NB4 (cell line): ENCODE results near the gene TRABD2B.

Experiments used
- DNase-seq: peaks from one replicate; pipeline ENCODE4 v3.0.0; 2010; ENCODE audit warnings: low read depth
- H3K4me3 ChIP-seq: one replicate; pipeline ENCODE4 v1.5.1; 2011; ENCODE audit warnings: mild to moderate bottlenecking, low read depth, low read length, moderate library complexity
- CTCF ChIP-seq: IDR thresholded peaks from one replicate; pipeline ENCODE4 v1.5.1; 2012; ENCODE audit warnings: low read depth, low read length
- MAX ChIP-seq: IDR thresholded peaks from 2 replicates; pipeline ENCODE4 v1.6.1; 2011; ENCODE audit warnings: low read depth, low read length
- MYC ChIP-seq: IDR thresholded peaks from 2 replicates; pipeline ENCODE4 v1.6.1; 2011; ENCODE audit warnings: low read depth, low read length
- POLR2A ChIP-seq: IDR thresholded peaks from 2 replicates; pipeline ENCODE4 v1.6.1; 2011; ENCODE audit warnings: mild to moderate bottlenecking; ENCODE audit not compliant: insufficient read length; ENCODE audit errors: extremely low read depth

The TRABD2B gene

GRCh38 chr1:47915677-47916353 lies 81.4 kb downstream of the TRABD2B start:
- no peak overlapping the region for H3K4me3 ChIP-seq
- no peak for DNase-seq
- TF ChIP-seq MYC, result no peak

DNA sequence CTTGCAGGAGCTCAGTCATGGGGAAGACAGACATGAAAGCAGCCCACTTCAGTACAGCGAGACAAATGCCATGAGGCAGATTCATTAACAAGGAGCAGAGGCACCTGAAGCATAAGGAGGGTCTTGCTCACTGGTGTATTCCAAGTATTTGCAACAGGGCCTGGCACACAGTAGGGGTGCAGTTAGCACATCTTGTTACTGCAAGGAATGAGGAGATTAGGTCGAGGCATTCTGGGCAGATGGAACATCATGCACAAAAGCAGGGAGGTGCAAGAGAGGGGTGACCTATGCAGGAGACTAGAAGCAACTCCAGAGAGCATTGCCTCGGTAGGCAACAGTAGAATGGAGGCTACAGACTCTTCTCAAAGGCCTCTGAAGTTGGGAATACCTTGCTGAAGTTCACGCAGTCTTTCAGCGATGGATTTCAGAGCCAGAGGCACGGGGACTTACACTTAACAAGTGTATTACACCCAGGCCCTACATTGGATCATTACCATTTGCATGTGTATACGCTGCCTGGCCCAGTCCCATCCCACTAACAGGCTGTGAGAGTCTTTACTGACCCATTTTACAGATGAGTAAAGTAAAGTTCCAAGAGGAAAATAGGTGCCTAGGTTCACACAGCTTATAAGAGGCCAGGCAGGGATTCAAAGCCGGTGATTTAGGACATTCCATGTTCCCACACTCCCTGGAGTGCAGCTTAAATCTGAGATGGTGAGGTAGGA lies 82.1 kb downstream of the TRABD2B start:
- no peak for TF ChIP-seq CTCF
- no peak for TF ChIP-seq POLR2A
- TF ChIP-seq MAX, result no peak
- no peak for TF ChIP-seq MYC
- DNase-seq, result no peak
- no peak overlapping the region for H3K4me3 ChIP-seq

GRCh38 chr1:47914218-47914938 lies 82.8 kb downstream of the TRABD2B start:
- TF ChIP-seq POLR2A (no peak), CTCF (no peak), MYC (no peak), MAX (no peak)
- DNase-seq, result no peak
- H3K4me3 ChIP-seq, result no peak overlapping the region

DNA sequence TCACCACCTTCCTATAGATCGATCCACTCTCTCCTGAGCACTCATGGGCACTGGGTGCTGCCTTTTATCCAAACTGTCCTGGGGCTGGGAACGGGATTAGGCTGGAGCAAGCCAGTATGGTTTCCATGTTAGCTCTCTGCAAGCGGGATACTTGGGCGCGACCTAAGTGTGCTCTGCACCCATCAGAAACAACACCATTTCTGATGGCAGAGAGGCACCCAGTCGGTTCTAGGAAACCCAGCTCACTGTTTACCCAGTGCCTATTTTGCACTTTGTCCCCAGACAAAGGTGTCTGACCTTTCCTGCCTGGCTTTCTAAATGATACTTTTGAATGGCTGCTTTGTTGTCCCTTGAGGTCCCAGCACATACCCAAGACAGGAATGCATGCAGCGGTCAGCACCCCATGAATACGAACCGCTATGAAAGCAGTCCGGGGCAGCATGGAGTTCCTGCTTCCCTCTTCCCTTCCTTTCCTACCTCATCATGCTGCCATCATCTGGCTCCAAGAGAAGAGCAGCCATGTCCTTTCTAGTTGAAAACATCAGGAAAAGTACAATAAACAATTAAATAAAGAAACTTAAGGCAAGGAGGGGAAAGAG lies 83.9 kb downstream of the TRABD2B start:
- TF ChIP-seq MYC (no peak), CTCF (no peak), POLR2A (no peak)

GRCh38 chr1:47912756-47913155 lies 84.4 kb downstream of the TRABD2B start:
- no peak for DNase-seq
- no peak for TF ChIP-seq MAX
- no peak for TF ChIP-seq CTCF
- TF ChIP-seq POLR2A, result no peak
- TF ChIP-seq MYC, result no peak
- H3K4me3 ChIP-seq, result no peak overlapping the region

More for the DNA sequence above, 83.9 kb downstream of the TRABD2B start:
- no peak for DNase-seq
- H3K4me3 ChIP-seq, result no peak overlapping the region

DNA sequence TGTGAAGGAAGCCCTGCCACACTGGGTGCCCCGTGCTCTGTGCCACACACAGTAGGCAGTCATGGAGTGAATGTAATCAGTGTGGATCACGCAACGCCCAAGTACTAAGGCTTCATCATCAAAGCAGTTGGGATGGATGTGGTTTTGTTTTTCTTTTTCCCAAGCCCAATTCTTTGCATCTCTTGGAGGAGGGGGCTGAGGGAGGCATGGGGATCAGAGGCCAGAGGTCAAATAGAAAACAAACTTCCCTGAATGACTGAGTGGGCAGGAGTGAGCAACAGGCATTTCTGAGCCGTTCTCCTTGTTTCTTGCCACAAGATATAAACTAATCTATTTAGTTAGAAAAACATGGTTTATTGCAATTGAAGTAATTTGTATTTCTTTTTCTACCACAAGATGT lies 85.3 kb downstream of the TRABD2B start:
- TF ChIP-seq MAX (no peak), CTCF (no peak), MYC (no peak), POLR2A (no peak)
- DNase-seq, result no peak
- no peak overlapping the region for H3K4me3 ChIP-seq
